Sigmoid colon (tissue), 7 donors: ENCODE measurements around the gene AP3B1. TPM values are rescaled to one million over a fixed set of nuclear protein-coding genes. Genes with fewer than 3 reads are reported as not detected.

Experiments
- DNase-seq: peaks from one replicate; pipeline ENCODE4 v3.0.0-alpha.2; 2019
- H3K27ac ChIP-seq, 4 donors: fragments of 200-600 bp; sonication (generic); one replicate each; pipeline ENCODE4 v1.5.1; 2016 to 2019; ENCODE audit warnings: mild to moderate bottlenecking in 1 of 4
- H3K27me3 ChIP-seq, 3 donors: fragments of 200-600 bp; sonication (generic); one replicate each; pipeline ENCODE4 v1.5.1; 2019; ENCODE audit warnings: mild to moderate bottlenecking in 1 of 3
- H3K36me3 ChIP-seq, 4 donors: fragments of 200-600 bp; sonication (generic); one replicate each; pipeline ENCODE4 v1.5.1; 2016 to 2019
- H3K4me1 ChIP-seq, 4 donors: fragments of 200-600 bp; sonication (generic); one replicate each; pipeline ENCODE4 v1.5.1; 2017 to 2019
- H3K4me3 ChIP-seq, 4 donors: fragments of 200-600 bp; sonication (generic); one replicate each; pipeline ENCODE4 v1.5.1; 2017 to 2019; ENCODE audit warnings: mild to moderate bottlenecking in 2 of 4, moderate library complexity in 1 of 4
- H3K9me3 ChIP-seq, 4 donors: fragments of 200-600 bp in 3 of 4; sonication (generic) in 3 of 4; one replicate each; pipeline versions ENCODE4 v1.5.1 to v1.6.1; 2013 to 2019
- CTCF ChIP-seq, 4 experiments: fragments of 450-650 bp in 3 of 4; fragments of 200-600 bp in 1 of 4; IDR thresholded peaks; one replicate each; pipeline ENCODE4 v1.5.1; 2016 to 2019; ENCODE audit warnings: antibody characterized with exemption in 4 of 4, mild to moderate bottlenecking in 3 of 4, moderate library complexity in 2 of 4
- EP300 ChIP-seq, 4 donors: sonication (generic); formaldehyde crosslinking; IDR thresholded peaks; one replicate each; pipeline ENCODE4 v1.6.1; 2017; ENCODE audit warnings: antibody characterized with exemption in 4 of 4
- POLR2A ChIP-seq, 2 donors: fragments of 450-650 bp; IDR thresholded peaks; one replicate each; pipeline ENCODE4 v1.6.1; 2016; ENCODE audit warnings: antibody characterized with exemption in 2 of 2, mild to moderate bottlenecking in 2 of 2, moderate library complexity in 2 of 2
- POLR2AphosphoS5 ChIP-seq, 4 donors: sonication (generic); formaldehyde crosslinking; IDR thresholded peaks; one replicate each; pipeline ENCODE4 v1.6.1; 2017; ENCODE audit warnings: antibody characterized with exemption in 4 of 4
- WGBS, 2 donors: extraction: QIAGEN DNeasy Blood & Tissue Kit; methylation state at CpG; one replicate each; pipeline ENCODE4 v1.1.7; 2013; 5-methylcytosine and 5-hydroxymethylcytosine counted together
- intact Hi-C: fragments of 100-400 bp; cut with DNase I; formaldehyde crosslinking; loops from one replicate; pipeline ENCODE4 v1.15.1; 2023
- polyA plus RNA-seq, 3 donors: library from polyadenylated mRNA; stranded (reverse); fragments of 200-250 nt; gene quantifications; one replicate each; pipeline ENCODE4 v1.2.3, GENCODE V29; 2013
- total RNA-seq, 4 donors: library from RNA; depleted of rRNA; stranded (reverse); fragments of >200 nt; gene quantifications; one replicate each; pipeline ENCODE4 v1.1.0, GENCODE V29; 2016
- donor health status: healthy with polysubstance abuse.
- donor health status: Bipolar disorder and iron deficiency.
- donor health status: healthy.

Gene AP3B1
- total and polyA plus RNA-seq, 7 donors, result 26.8 to 48.2 (median 35.1) TPM

DNA sequence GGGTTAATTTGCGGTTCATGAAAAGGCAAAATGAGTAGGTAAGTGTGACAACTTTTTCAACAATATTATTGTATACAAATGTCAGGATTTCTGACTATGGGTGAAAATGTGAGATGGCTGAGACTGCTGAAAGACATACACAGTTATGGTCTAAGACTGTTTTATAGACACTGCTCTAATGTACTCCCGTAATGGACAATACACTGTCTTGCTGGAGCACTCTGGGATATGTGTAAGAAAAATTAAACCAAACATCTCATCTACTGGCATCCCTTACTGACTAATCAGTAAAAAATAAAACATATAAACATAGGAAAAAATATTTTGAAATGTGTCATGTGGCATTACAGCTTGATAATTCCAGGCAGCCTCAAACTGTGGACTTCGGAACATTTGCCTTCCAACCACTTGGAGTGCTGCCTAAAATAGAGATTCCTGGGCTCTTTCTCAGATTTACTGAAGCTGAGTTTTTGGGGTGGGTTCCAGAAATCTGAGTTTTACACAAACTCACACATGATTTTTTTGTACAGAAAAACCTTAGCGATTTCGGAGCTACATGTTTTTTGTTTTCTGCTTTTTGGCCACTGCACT lies 284.5 kb downstream of the AP3B1 start:
- no peak overlapping the region for H3K4me3 ChIP-seq
- intact Hi-C loops, result loop anchor here (10.0 kb wide), 1 partner anchor 365 kb away; no protein-coding TSS in a partner anchor
- WGBS, 2 donors, result 85 to 86% methylated on average over 5 of the region's 5 CpGs
- no peak for DNase-seq
- H3K9me3 ChIP-seq, result no peaks in the 10 kb centered on the region
- TF ChIP-seq POLR2AphosphoS5 (IDR thresholded peaks at IDR 0.05) (no peak), CTCF (IDR thresholded peaks at IDR 0.05) (no peak), EP300 (IDR thresholded peaks at IDR 0.05) (no peak), POLR2A (IDR thresholded peaks at IDR 0.05) (no peak)
- no peaks in the 10 kb centered on the region for H3K27me3 ChIP-seq
- peaks cover 0 to 8% (median 6%) of the 10 kb centered on the region in 4 donors for H3K4me1 ChIP-seq
- no peak overlapping the region for H3K27ac ChIP-seq
- no peaks in the 10 kb centered on the region for H3K36me3 ChIP-seq

- Histone ChIP-seq H3K4me3 (no peak overlapping the region), H3K9me3 (no peaks in the 10 kb centered on the region), H3K4me1 (peaks cover 0 to 8% (median 6%) of the 10 kb centered on the region in 4 donors), H3K27me3 (no peaks in the 10 kb centered on the region), H3K27ac (no peak overlapping the region), H3K36me3 (no peaks in the 10 kb centered on the region)
- intact Hi-C loops, result loop anchor here (10.0 kb wide), 1 partner anchor 364 kb away; no protein-coding TSS in a partner anchor
- 30 to 71% methylated on average over 1 of the region's 1 CpG for WGBS, 2 donors
- DNase-seq, result no peak
- peak in 2 of 4 experiments; percentile 50 to 57 for TF ChIP-seq CTCF (IDR thresholded peaks at IDR 0.05)
- TF ChIP-seq EP300 (IDR thresholded peaks at IDR 0.05), result no peak
Measured at GRCh38 chr5:78008356-78008967, 286.0 kb downstream of the AP3B1 start.

GRCh38 chr5:78007233-78007632 lies 287.3 kb downstream of the AP3B1 start:
- H3K27me3 ChIP-seq, result no peaks in the 10 kb centered on the region
- no peak for DNase-seq
- no peak overlapping the region for H3K27ac ChIP-seq
- no peak for TF ChIP-seq POLR2A (IDR thresholded peaks at IDR 0.05)
- no peak for TF ChIP-seq CTCF (IDR thresholded peaks at IDR 0.05)
- no peak for TF ChIP-seq POLR2AphosphoS5 (IDR thresholded peaks at IDR 0.05)
- TF ChIP-seq EP300 (IDR thresholded peaks at IDR 0.05), result no peak
- peaks cover 0 to 8% (median 6%) of the 10 kb centered on the region in 4 donors for H3K4me1 ChIP-seq
- H3K9me3 ChIP-seq, result no peaks in the 10 kb centered on the region
- H3K4me3 ChIP-seq, result no peak overlapping the region
- WGBS, 2 donors, result 85 to 94% methylated on average over 3 of the region's 3 CpGs
- intact Hi-C loops, result loop anchor here (10.0 kb wide), 1 partner anchor 362 kb away; no protein-coding TSS in a partner anchor
- peaks cover 0 to 7% (median 2%) of the 10 kb centered on the region in 4 donors for H3K36me3 ChIP-seq

DNA sequence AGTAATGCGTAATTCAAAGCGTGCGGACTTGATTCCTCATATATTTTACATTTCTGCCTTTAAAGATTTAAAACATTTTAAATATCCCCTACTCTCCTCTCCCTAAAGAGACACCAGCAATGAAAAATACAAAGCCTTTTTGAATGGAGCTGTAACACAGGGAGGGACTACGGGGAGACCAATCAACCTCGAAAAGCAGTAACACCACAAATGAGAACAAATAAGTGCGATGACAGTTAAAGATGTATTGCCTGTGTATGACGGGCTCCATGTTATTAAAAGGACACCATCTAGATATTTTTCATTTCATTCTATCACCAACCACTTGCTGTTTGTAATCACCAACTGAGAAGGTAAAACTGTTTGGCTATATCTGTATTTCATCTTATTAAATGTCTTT lies 288.0 kb downstream of the AP3B1 start:
- intact Hi-C loops, result loop anchor here (10.0 kb wide), 1 partner anchor 362 kb away; no protein-coding TSS in a partner anchor
- no peak for TF ChIP-seq EP300 (IDR thresholded peaks at IDR 0.05)
- TF ChIP-seq POLR2AphosphoS5 (IDR thresholded peaks at IDR 0.05), result no peak
- WGBS, 2 donors, result 97 to 98% methylated on average over 7 of the region's 7 CpGs

GRCh38 chr5:78005021-78005785 lies 289.3 kb downstream of the AP3B1 start:
- Histone ChIP-seq H3K4me1 (peaks cover 0 to 6% (median 4%) of the 10 kb centered on the region in 4 donors), H3K4me3 (no peak overlapping the region), H3K9me3 (no peaks in the 10 kb centered on the region), H3K36me3 (peaks cover 0 to 16% (median 2%) of the 10 kb centered on the region in 4 donors), H3K27ac (no peak overlapping the region), H3K27me3 (no peaks in the 10 kb centered on the region)
- no peak for TF ChIP-seq POLR2AphosphoS5 (IDR thresholded peaks at IDR 0.05)
- TF ChIP-seq CTCF (IDR thresholded peaks at IDR 0.05), result no peak
- no peak for TF ChIP-seq POLR2A (IDR thresholded peaks at IDR 0.05)
- no peak for TF ChIP-seq EP300 (IDR thresholded peaks at IDR 0.05)
- 87 to 92% methylated on average over 5 of the region's 5 CpGs for WGBS, 2 donors
- no peak for DNase-seq
- intact Hi-C loops, result loop anchor here (10.0 kb wide), 1 partner anchor 360 kb away; no protein-coding TSS in a partner anchor

More for the DNA sequence above, 288.0 kb downstream of the AP3B1 start:
- H3K9me3 ChIP-seq, result no peaks in the 10 kb centered on the region
- H3K27me3 ChIP-seq, result no peaks in the 10 kb centered on the region
- H3K4me3 ChIP-seq, result no peak overlapping the region
- H3K4me1 ChIP-seq, result peaks cover 0 to 8% (median 6%) of the 10 kb centered on the region in 4 donors
- DNase-seq, result no peak
- no peak overlapping the region for H3K27ac ChIP-seq
- peaks cover 0 to 15% (median 2%) of the 10 kb centered on the region in 4 donors for H3K36me3 ChIP-seq
